K562 (cell line): Measurements from ENCODE around the gene CTCFL. TPM values are rescaled to one million over a fixed set of nuclear protein-coding genes. Genes with fewer than 3 reads are reported as not detected.

Source experiments
- ATAC-seq: fragments of 200-7000 bp; cut with Tn5 transposase; 3 replicates; pipeline ENCODE4 v1.9.1; 2020; ENCODE audit warnings: moderate library complexity
- BruUV-seq: library from RNA; stranded (reverse); fragments of 400-500 nt; replicated peaks from 2 replicates; lab custom pipeline; 2021; lab: Mats Ljungman, UMichigan
- CTCF ChIA-PET: fragments of 300-600 bp; formaldehyde crosslinking; extraction: SDS; loops from one replicate; lab custom pipeline; 2021; ENCODE audit warnings: low intra/inter-chr PET ratio; lab: Yijun Ruan, JAX
- POLR2A ChIA-PET: fragments of 300-600, 350-650 bp; sonication (Branson Sonifier 250); formaldehyde crosslinking; extraction: SDS; loops from one replicate; lab custom pipeline; 2021; ENCODE audit warnings: antibody characterized with exemption, inconsistent platforms; lab: Yijun Ruan, JAX
- DNase-seq, 4 experiments: peaks; one replicate each; pipeline versions ENCODE4 v3.0.0 to v3.0.0-alpha.2; 2011 to 2018; ENCODE audit warnings: low spot score in 3 of 4, mixed read lengths in 3 of 4; ENCODE audit errors: extremely low read depth in 1 of 4
- FAIRE-seq: peaks from 2 replicates; lab custom pipeline; 2011; peaks lifted over from hg19 to GRCh38; lab: Jason Lieb, UNC
- H2AFZ ChIP-seq: 2 replicates; pipeline ENCODE4 v1.6.0; 2011; ENCODE audit warnings: low read depth, low read length, control low read depth, inconsistent platforms
- H3K27ac ChIP-seq: fragments of 200-600 bp; 3 replicates; pipeline ENCODE4 v1.8.0; 2011; ENCODE audit warnings: low read depth, mild to moderate bottlenecking, control low read depth, inconsistent platforms, low read length, moderate library complexity, mixed read lengths; ENCODE audit errors: extremely low read depth
- H3K27me3 ChIP-seq, 2 experiments: fragments of 300-600 bp in 1 of 2; 2 replicates in 1 of 2; 3 replicates in 1 of 2; pipeline versions ENCODE4 v1.6.0 to v1.8.0; 2011; ENCODE audit warnings: inconsistent platforms in 2 of 2, low read length in 2 of 2, mild to moderate bottlenecking in 1 of 2, mixed read lengths in 1 of 2, moderate library complexity in 1 of 2; ENCODE audit not compliant: control insufficient read depth in 2 of 2, insufficient read depth in 2 of 2
- H3K36me3 ChIP-seq: fragments of 300-600 bp; 3 replicates; pipeline ENCODE4 v1.8.0; 2011; ENCODE audit warnings: mild to moderate bottlenecking, low read length, inconsistent platforms; ENCODE audit not compliant: control insufficient read depth, insufficient read depth
- H3K4me1 ChIP-seq, 2 experiments: fragments of 200-600 bp in 1 of 2; replicated peaks in 1 of 2; 2 replicates in 1 of 2; 3 replicates in 1 of 2; pipeline versions ENCODE4 v1.5.1 to v1.8.0; 2011; ENCODE audit warnings: inconsistent platforms in 2 of 2, low read length in 2 of 2, mild to moderate bottlenecking in 1 of 2, mixed read lengths in 1 of 2, moderate library complexity in 1 of 2; ENCODE audit not compliant: control insufficient read depth in 2 of 2, insufficient read depth in 2 of 2
- H3K4me2 ChIP-seq: 2 replicates; pipeline ENCODE4 v1.6.1; 2011; ENCODE audit warnings: low read length, control low read depth, inconsistent platforms, mixed read lengths; ENCODE audit not compliant: insufficient read depth
- H3K4me3 ChIP-seq: fragments of 200-600 bp; sonication (generic), shearing (Covaris generic); 2 replicates; pipeline ENCODE4 v1.5.1; 2016; ENCODE audit warnings: control low read depth, inconsistent platforms
- H3K79me2 ChIP-seq: fragments of 200-600 bp; 3 replicates; pipeline ENCODE4 v1.8.0; 2011; ENCODE audit warnings: low read length, inconsistent platforms; ENCODE audit not compliant: control insufficient read depth, insufficient read depth
- H3K9ac ChIP-seq, 2 experiments: 2 replicates each; pipeline versions ENCODE4 v1.6.0 to v1.6.1; 2011; ENCODE audit warnings: low read depth in 2 of 2, low read length in 2 of 2, control low read depth in 1 of 2, inconsistent platforms in 1 of 2, mild to moderate bottlenecking in 1 of 2, mixed read lengths in 1 of 2; ENCODE audit not compliant: insufficient read depth in 1 of 2
- H3K9me1 ChIP-seq: one replicate; pipeline ENCODE4 v1.6.0; 2011; ENCODE audit warnings: inconsistent platforms, mild to moderate bottlenecking, low read length, moderate library complexity; ENCODE audit not compliant: control insufficient read depth, insufficient read depth
- H3K9me3 ChIP-seq: replicated peaks from 2 replicates; pipeline ENCODE4 v1.5.1; 2011; ENCODE audit warnings: low read depth, low read length, inconsistent platforms; ENCODE audit not compliant: control insufficient read depth, insufficient read depth
- H4K20me1 ChIP-seq: replicated peaks from 2 replicates; pipeline ENCODE4 v1.6.1; 2011; ENCODE audit warnings: low read length, inconsistent platforms, mixed read lengths; ENCODE audit not compliant: control insufficient read depth, insufficient read depth
- BCOR ChIP-seq: fragments of 450-650 bp; IDR thresholded peaks from 2 replicates; pipeline ENCODE4 v1.6.1; 2016
- NELFE ChIP-seq: IDR thresholded peaks from 2 replicates; pipeline ENCODE4 v1.6.1; 2011; ENCODE audit warnings: mild to moderate bottlenecking; ENCODE audit not compliant: insufficient read depth, insufficient read length
- PHB2 ChIP-seq: fragments of 450-650 bp; IDR thresholded peaks from 2 replicates; pipeline ENCODE4 v1.6.1; 2017; ENCODE audit warnings: low read depth
- PHF8 ChIP-seq: fragments of 200-600 bp; sonication (generic); IDR thresholded peaks from 2 replicates; pipeline ENCODE4 v1.6.1; 2012; ENCODE audit warnings: mixed run types, mild to moderate bottlenecking, inconsistent platforms, low read length, moderate library complexity, borderline replicate concordance
- POLR3A ChIP-seq: IDR thresholded peaks from 2 replicates; pipeline ENCODE4 v1.6.1; 2011; ENCODE audit warnings: borderline replicate concordance, mild to moderate bottlenecking, moderate library complexity; ENCODE audit not compliant: insufficient read length, insufficient read depth; ENCODE audit errors: extremely low read depth
- RBM25 ChIP-seq: fragments of 200-400 bp; formaldehyde crosslinking; IDR thresholded peaks from 2 replicates; pipeline ENCODE4 v1.6.1; 2018; ENCODE audit warnings: low read length, low read depth, moderate library complexity; ENCODE audit not compliant: severe bottlenecking
- TRIM24 ChIP-seq, 2 experiments: fragments of 450-650 bp; IDR thresholded peaks; 2 replicates each; pipeline ENCODE4 v1.6.1; 2016
- ZNF146 ChIP-seq: IDR thresholded peaks from one replicate; pipeline ENCODE4 v1.6.1; 2018; ENCODE audit warnings: missing compliant biosample characterization; ENCODE audit not compliant: unreplicated experiment
- WGBS: fragments of 100-300 bp; shearing (Covaris generic); methylation state at CpG from one replicate; pipeline ENCODE4 v1.1.6; 2016; ENCODE audit warnings: low coverage, mixed read lengths; ENCODE audit not compliant: insufficient coverage; ENCODE audit errors: missing lambda C conversion rate; 5-methylcytosine and 5-hydroxymethylcytosine counted together
- in situ Hi-C: fragments of 300-500 bp; cut with MboI; formaldehyde crosslinking; loops from 4 replicates; pipeline ENCODE4 v1.15.0; 2018; ENCODE audit warnings: inconsistent platforms, mixed read lengths
- intact Hi-C: fragments of 100-400 bp; cut with micrococcal nuclease; formaldehyde crosslinking; loops from 2 replicates; pipeline ENCODE4 v1.14.2; 2022
- polyA plus RNA-seq, 8 experiments: library from polyadenylated mRNA; depleted of rRNA in 4 of 8; stranded (reverse) in 5 of 8; unstranded in 3 of 8; fragments of >200 nt; fragmentation: Nextera tagmentation in 2 of 8; fragmentation: Illumina TruSeq in 1 of 8; extraction: Ambion mirVana in 2 of 8; extraction: Trizol in 1 of 8; gene quantifications; 2 replicates each; pipeline versions ENCODE4 v1.2.1 to v1.2.3, GENCODE V29; 2011 to 2014; ENCODE audit warnings: inconsistent platforms in 1 of 8, missing spikeins in 1 of 8
- total RNA-seq, 7 experiments: library from RNA; depleted of rRNA in 6 of 7; stranded (reverse); fragments of >200 nt in 6 of 7; fragmentation: Illumina TruSeq in 2 of 7; extraction: Trizol in 2 of 7; gene quantifications; 2 replicates each; pipeline versions ENCODE4 v1.2.1 to v1.2.3, GENCODE V29; 2011 to 2021; ENCODE audit warnings: low replicate concordance in 1 of 7
- TF ChIP-seq, protein P1 (sequence below): IDR thresholded peaks from 2 replicates; pipeline ENCODE4 v1.6.1; 2011; ENCODE audit not compliant: insufficient read length; ENCODE audit errors: extremely low read depth
- TF ChIP-seq, protein P2 (sequence below): sonication (generic); formaldehyde crosslinking; IDR thresholded peaks from 2 replicates; pipeline ENCODE4 v1.4.0; 2020; ENCODE audit warnings: mild to moderate bottlenecking, missing genetic modification reagents
- TF ChIP-seq, protein P3 (sequence below): sonication (generic); formaldehyde crosslinking; IDR thresholded peaks from 2 replicates; pipeline ENCODE4 v1.8.0; 2022; ENCODE audit warnings: mild to moderate bottlenecking, missing genetic modification reagents

Gene CTCFL
- total and polyA plus RNA-seq, 9 of the 15 experiments (the other 6 are each of a cell fraction or from before 2014, with no cell fraction given) = 42.4 to 188 (median 111) TPM

DNA sequence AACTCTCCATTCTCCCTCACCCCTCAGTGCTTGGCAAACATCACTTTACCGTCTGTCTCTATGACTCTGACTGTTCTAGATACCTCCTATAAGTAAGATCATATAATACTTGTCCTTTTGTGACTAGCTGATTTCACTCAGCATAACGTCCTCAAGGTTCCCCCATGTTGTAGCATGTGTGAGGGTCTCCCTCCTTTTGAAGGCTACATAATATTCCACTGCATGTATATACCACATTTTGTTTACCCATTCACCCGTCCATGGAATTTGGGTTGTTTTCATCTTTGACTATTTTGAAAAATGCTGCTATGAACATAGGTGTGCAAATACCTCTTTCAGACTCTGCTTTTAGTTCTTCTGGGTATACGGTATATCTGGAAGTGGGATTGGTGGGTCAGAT lies 28.3 kb downstream of the CTCFL start:
- POLR2A ChIA-PET = interaction anchor here (1.4 kb wide), 1 partner anchor 106 kb away, joined by 8 read pairs; the partner anchor contains the start of gene RBM38

DNA sequence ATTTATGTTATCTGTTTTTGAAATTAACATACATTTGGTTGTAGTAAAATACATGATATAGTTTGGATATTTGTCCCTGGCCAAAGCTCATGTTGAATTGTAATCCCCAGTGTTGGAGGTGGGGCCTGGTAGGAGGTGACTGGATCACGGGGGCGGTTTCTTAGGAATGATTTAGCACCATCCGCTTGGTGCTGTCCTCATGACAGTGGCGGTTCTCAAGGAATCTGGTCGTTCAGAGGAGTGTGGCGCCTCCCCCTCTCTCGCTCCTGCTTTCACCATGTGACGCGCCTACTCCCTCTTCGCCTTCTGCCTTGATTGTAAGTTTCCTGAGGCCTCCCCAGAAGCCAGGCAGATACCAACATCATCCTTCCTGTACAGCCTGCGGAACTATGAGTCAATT lies 29.0 kb downstream of the CTCFL start:
- Histone ChIP-seq H3K4me2 (no peak overlapping the region), H3K4me3 (no peak overlapping the region), H3K9me1 (no peaks in the 10 kb centered on the region), H3K27me3 (no peaks in the 10 kb centered on the region), H3K4me1 (peaks cover 3 to 4% of the 10 kb centered on the region in 2 experiments; a peak in 1 of 5 replicates), H3K27ac (no peak overlapping the region), H3K36me3 (peaks cover 49% of the 10 kb centered on the region), H2AFZ (no peak overlapping the region), H3K79me2 (no peaks in the 10 kb centered on the region), H3K9me3 (peaks cover 5% of the 10 kb centered on the region), H3K9ac (no peak overlapping the region), H4K20me1 (no peaks in the 10 kb centered on the region)
- 86% methylated on average over 11 of the region's 11 CpGs for WGBS
- ATAC-seq = peak; percentile 40
- intact Hi-C loops (loop anchor here (1.0 to 5.0 kb wide), 2 partner anchors 115 to 404 kb away; no protein-coding TSS in a partner anchor), in situ Hi-C loops (loop anchor here (10.0 kb wide), 1 partner anchor 411 kb away; no protein-coding TSS in a partner anchor)
- no TSS peak for BruUV-seq
- no peak for FAIRE-seq
- CTCF ChIA-PET = interaction anchor here (1.1 to 4.9 kb wide), 4 partner anchors 107 to 404 kb away, joined by 4 to 77 read pairs (median 7); no protein-coding TSS in a partner anchor
- POLR2A ChIA-PET = interaction anchor here (0.9 to 1.4 kb wide), 5 partner anchors 9 to 117 kb away, joined by 3 to 8 read pairs (median 6); partner anchors contain the start of gene RBM38
- DNase-seq = no peak
- TF ChIP-seq, protein P1, sequence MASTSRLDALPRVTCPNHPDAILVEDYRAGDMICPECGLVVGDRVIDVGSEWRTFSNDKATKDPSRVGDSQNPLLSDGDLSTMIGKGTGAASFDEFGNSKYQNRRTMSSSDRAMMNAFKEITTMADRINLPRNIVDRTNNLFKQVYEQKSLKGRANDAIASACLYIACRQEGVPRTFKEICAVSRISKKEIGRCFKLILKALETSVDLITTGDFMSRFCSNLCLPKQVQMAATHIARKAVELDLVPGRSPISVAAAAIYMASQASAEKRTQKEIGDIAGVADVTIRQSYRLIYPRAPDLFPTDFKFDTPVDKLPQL = no peak
- TF ChIP-seq, protein P2, sequence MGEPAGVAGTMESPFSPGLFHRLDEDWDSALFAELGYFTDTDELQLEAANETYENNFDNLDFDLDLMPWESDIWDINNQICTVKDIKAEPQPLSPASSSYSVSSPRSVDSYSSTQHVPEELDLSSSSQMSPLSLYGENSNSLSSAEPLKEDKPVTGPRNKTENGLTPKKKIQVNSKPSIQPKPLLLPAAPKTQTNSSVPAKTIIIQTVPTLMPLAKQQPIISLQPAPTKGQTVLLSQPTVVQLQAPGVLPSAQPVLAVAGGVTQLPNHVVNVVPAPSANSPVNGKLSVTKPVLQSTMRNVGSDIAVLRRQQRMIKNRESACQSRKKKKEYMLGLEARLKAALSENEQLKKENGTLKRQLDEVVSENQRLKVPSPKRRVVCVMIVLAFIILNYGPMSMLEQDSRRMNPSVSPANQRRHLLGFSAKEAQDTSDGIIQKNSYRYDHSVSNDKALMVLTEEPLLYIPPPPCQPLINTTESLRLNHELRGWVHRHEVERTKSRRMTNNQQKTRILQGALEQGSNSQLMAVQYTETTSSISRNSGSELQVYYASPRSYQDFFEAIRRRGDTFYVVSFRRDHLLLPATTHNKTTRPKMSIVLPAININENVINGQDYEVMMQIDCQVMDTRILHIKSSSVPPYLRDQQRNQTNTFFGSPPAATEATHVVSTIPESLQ = no peak
- no peak for TF ChIP-seq PHB2
- TF ChIP-seq, protein P3, sequence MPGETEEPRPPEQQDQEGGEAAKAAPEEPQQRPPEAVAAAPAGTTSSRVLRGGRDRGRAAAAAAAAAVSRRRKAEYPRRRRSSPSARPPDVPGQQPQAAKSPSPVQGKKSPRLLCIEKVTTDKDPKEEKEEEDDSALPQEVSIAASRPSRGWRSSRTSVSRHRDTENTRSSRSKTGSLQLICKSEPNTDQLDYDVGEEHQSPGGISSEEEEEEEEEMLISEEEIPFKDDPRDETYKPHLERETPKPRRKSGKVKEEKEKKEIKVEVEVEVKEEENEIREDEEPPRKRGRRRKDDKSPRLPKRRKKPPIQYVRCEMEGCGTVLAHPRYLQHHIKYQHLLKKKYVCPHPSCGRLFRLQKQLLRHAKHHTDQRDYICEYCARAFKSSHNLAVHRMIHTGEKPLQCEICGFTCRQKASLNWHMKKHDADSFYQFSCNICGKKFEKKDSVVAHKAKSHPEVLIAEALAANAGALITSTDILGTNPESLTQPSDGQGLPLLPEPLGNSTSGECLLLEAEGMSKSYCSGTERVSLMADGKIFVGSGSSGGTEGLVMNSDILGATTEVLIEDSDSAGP (CRISPR knock-in tag) = no peak
- no peak for TF ChIP-seq NELFE
- TF ChIP-seq TRIM24 (IDR thresholded peaks at IDR 0.05) = peak in 1 of 2 experiments; percentile 33; a peak in 1 of 4 replicates

More for the DNA sequence above, 28.3 kb downstream of the CTCFL start:
- CTCF ChIA-PET = interaction anchor here (4.9 kb wide), 1 partner anchor 116 kb away, joined by 77 read pairs; no protein-coding TSS in a partner anchor
- ATAC-seq (no peak), DNase-seq (no peak), FAIRE-seq (no peak)
- no TSS peak for BruUV-seq
- Histone ChIP-seq H3K27ac (no peak overlapping the region), H3K79me2 (no peaks in the 10 kb centered on the region), H3K9me3 (peaks cover 5% of the 10 kb centered on the region), H2AFZ (no peak overlapping the region), H3K4me2 (no peak overlapping the region), H3K9ac (no peak overlapping the region), H3K9me1 (no peaks in the 10 kb centered on the region), H3K4me1 (peaks cover 3 to 4% of the 10 kb centered on the region in 2 experiments; a peak in 1 of 5 replicates), H4K20me1 (no peaks in the 10 kb centered on the region), H3K4me3 (no peak overlapping the region), H3K36me3 (peaks cover 56% of the 10 kb centered on the region), H3K27me3 (no peaks in the 10 kb centered on the region)
- intact Hi-C loops (loop anchor here (5.0 kb wide), 1 partner anchor 404 kb away; no protein-coding TSS in a partner anchor), in situ Hi-C loops (loop anchor here (10.0 kb wide), 1 partner anchor 412 kb away; no protein-coding TSS in a partner anchor)
- TF ChIP-seq PHF8 (no peak), POLR3A (no peak), BCOR (peak; percentile 50), ZNF146 (CRISPR knock-in tag) (peak; percentile 93), RBM25 (peak; percentile 54)
- WGBS = 91% methylated on average over 4 of the region's 4 CpGs
